HG02938 (cell line): ENCODE results near the gene FRK.
"Not testable (repeated sequence)": the region's sequence is repeated elsewhere in the genome, so short reads cannot be mapped to it uniquely, and the experiment has no call there.

Experiments used
- ATAC-seq: cut with Tn5 transposase; IDR thresholded peaks from one replicate; pipeline ENCODE4 v1.9.1; 2021; ENCODE audit warnings: mild to moderate bottlenecking, moderate library complexity; ENCODE audit not compliant: unreplicated experiment

Gene FRK

DNA sequence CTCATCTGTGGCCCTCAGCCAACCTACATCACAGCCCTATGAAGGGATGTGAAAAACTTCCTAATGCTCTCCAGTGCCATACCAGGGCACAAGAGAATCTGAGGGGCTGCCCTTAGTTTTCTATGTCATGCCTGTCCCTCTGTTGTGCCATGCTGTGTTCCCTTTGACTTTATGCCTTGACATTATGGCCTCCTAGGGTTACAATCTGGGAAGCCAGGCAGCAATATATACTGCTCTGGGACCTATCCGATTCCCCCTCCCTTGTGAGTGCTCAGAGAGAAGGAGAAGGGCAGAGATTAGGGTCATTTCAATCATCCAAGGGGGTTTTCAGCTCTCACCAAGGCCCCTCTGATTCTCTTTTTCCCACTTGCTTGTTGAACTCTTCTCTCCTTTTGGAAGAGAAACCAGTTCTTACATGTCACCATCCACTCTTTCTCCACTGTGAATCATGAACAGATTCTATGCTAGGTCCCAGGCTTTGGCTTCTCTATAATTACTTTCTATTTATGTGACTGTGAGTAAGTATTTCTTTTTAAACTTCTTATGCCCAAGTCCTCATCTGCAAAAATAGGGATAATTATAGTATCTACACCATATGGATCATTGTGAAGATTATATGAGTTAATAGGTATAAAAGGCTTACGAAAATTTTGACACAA lies 14.2 kb upstream of the FRK start:
- no peak for ATAC-seq

DNA sequence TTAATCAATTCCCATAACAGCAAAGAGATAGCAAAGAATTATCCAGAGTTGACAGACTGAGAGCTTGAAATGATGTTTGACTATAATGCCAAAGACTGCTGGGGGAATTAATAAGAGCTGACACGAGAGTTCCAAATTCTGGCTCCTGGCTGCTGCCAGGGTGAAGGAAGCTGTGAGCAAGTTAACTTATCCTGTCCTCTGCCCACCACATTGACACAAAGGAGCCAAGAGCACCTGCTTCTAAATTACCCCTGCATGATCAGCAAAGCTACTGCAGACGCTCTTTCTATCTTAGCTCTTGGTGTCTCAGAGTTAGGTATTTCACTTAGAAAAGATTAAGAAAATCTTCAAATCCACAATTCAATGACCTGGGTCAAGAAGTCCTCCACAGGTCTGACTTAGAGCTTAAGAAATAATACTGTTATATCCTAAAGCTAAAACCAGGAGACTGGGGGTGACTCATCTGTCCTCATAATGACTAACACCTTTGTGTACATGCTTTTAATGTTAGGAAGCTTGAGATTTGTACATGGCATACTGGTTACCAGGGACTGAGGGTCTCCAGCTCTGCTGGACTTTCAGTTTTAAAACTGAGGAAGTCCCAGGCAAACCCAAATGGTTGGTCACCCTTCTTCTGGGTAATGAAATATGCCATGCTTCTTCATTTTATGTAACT lies 13.2 kb upstream of the FRK start:
- no peak for ATAC-seq

DNA sequence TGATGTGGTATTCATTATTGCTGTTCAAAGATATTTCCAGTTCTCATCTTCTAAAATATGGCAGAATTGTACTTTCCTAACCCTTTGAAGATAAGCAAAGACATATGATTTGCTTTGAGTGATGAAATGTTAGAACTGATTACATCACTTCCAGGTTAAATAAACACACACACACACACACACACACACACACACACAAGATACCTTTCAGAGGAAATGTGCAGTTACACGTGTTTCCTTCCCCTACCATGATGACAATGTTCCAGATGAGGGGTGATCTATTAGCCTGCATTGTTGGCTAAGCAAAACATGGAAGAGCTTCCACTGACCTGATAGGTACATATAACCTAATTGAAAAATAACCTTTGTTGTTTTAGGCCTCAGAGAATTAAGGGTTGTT lies 11.7 kb upstream of the FRK start:
- ATAC-seq = no peak

DNA sequence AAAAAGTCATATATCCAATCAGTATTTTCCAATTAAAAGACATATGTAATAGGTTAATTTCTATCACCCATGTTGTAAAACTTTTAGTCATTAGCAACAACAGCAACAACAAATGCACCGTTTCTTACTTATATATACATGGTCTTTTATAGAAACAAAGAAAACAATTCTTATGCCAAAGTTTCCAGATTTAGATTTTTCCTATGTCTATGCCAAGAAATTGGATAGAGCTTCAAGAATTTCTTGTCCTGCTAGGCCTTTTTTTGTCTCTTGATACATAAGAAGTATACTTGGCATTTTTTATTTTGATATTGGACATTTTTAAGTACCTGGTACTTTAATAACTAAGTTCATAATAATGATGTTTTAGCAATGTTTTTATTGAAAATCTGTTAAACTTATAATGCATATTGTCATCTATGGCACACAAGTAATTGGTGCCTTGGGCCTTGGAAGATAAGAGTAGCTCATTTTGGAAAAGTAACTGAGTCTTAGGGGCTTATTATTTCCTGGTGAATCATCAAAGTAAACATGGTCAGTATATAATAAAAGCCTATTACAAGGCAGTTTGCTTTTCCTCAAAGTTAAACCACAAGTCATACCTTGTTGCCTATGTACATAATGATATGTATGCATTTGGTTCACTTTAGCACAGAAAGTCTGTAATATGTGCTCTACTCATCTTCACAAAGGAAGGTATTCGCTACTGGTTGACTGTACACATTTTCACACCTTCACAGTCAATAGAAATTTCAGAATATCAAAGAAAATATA lies 10.1 kb upstream of the FRK start:
- ATAC-seq = no peak

DNA sequence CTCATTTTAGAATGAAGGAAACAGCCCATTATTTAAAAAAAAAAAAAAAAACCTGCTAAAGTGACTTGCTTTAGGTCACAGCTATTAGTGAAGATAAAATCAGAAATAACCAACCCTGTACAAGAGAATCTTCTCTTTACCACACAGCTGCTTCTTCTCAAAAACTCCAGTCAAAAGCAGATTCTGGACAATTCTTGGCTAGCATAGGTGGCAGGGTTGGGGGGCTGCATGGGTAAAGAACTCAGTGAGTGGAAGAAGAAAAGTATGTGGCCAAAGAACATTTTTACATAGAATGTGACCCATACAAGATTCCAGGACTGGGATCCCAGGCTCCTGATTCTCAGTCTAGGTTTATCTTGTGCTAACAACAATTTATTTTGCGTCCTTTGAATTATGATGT lies 9.4 kb upstream of the FRK start:
- ATAC-seq = no peak

- ATAC-seq = no peak
Measured at GRCh38 chr6:116066789-116067188, 6.1 kb upstream of the FRK start.

DNA sequence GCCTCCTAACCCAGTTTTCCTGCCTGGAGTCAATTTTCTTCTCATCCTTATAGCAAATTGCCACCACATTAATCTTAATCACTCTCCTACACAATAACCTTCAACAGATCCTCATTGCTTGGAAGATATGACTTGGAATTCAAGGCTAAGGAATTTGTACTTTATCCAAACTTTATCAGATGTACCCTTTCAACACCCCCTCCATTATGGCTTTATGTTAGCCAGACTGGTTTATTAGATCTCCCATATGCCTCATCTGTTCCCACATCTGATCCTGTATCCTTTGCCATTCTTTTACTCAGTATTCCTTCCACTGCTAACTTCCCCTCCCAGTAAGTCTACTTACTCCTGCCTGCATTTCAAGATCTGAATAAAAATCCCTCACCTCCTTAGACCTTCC lies 4.0 kb upstream of the FRK start:
- ATAC-seq = no peak

- no peak for ATAC-seq
Measured at GRCh38 chr6:116062496-116062895, 1.8 kb upstream of the FRK start.

- ATAC-seq = peak; percentile 76
Measured at GRCh38 chr6:116059713-116060571, 749 bp downstream of the FRK start.

DNA sequence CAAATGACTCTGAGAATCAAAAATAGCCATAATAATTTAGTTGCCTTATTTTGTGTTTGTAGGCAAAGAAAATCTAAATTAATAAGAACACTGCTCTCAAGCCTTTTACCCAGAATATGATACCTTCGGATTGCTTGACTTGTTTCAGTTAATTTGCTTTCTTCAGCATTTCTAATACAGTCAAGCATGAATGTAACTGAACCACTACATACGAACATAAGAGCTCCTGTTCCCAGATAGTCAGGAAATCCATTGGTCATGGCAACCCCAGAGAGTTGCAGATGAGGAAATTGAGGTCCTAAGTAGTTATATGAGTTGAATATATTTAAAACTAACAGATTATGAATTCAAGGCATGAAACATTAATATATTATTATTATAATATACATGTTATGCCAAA lies 2.9 kb downstream of the FRK start:
- ATAC-seq = no peak

GRCh38 chr6:116055513-116055912 lies 5.2 kb downstream of the FRK start:
- ATAC-seq = no peak

GRCh38 chr6:116051244-116051643 lies 9.4 kb downstream of the FRK start:
- no peak for ATAC-seq

DNA sequence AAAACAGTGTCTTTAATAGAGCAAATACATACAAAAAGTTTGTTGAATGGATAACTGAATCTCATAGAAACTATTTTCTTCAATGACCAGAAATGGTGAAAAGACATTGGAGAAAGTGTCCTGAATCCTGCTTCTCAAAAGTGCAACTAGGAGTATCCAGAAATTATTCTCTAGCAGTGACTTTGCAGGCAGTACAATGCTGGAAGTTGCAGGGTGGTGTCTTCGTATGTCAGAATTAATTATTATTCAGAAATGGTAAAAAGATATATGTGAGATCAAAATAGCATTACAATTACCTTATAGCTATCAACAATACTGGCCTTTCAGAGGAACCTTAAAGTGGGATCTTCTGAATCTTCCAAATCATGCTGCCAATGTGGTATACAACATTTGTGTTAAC lies 10.0 kb downstream of the FRK start:
- no peak for ATAC-seq

DNA sequence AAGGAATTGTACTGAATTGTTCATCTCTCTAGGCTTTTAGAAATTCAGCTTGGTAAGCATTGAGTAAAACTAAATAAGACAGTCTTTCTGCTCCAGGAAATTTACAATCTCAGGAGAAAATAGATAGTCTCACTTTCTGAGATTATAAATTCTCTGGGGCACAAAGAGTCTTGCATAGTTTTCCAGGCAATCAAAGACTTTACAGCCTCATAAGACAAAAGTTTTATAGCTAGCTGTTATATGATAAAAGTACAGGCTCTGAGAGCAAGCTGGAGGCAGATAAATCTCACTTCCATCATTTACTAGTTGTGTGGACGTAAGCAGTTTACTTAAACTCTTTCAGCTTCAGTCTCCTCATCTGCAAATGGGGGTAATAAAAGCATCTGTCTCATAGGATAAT lies 11.4 kb downstream of the FRK start:
- no peak for ATAC-seq

DNA sequence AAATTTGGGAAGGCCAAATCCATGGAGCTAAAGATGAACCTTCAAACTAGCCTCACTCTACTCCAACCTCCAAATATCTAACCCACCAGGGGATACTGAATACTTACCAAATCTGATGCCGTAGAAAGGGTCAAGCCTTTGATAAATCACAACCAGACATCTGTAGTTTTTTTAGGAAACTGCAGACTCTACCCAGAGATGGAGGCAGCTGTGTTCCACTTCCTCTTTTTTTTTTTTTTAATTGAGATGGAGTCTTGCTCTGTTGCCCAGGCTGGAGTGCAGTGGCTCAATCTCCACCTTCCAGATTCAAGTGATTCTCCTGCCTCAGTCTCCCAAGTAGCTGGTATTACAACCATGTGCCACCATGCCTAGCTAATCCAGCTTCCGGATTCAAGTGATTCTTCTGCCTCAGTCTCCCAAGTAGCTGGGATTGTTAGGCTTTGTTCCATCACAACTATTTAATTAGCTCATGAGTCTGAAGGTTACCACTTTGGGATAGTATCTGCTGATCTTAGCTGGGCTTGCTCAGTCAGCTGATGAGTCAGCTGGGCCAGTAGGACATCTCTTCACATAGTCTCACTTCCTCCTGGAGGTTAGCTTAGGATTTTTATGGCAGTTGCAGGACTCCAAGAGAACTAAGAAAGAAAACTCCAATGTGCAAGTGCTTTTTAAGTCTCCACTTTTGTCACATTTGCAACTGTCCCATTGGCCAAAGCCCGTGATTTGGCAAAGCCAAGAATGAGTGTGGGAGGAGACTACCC lies 13.3 kb downstream of the FRK start:
- peak; percentile 85 for ATAC-seq

DNA sequence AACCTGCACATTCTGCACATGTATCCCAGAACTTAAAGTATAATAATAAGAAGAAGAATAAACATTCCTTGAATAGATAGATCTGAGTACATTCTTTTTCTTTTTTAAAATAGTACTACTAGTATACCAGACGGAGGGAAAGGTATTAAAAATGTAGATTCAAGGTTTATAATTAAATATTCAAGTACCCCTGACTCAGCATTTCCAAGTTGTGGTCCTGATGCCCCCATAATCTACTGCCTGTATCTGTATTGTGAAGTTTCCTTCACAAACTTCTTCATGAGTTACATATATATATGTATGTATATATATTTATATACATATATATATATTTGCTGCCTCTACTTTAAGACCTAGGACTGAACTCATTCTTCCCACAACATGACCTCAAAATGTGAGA lies 14.0 kb downstream of the FRK start:
- no peak for ATAC-seq

- not testable (repeated sequence) for ATAC-seq
Measured at GRCh38 chr6:116046272-116046671, 14.4 kb downstream of the FRK start.

DNA sequence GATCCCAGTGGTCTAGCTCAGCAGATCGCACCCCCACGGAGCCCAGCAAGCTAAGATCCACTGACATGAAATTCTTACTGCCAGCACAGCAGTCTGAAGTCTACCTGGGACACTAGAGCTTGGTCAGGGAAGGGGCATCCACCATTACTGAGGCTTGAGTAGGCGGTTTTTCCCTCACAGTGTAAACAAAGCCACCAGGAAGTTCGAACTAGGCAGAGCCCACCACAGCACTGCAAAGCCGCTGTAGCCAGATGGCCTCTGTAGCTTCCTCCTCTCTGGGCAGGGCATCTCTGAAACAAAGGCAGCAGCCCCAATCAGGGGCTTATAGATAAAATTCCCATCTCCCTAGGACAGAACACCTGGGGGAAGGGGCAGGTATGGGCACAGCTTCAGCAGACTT lies 18.8 kb downstream of the FRK start:
- no peak for ATAC-seq

- no peak for ATAC-seq
Measured at GRCh38 chr6:116040993-116041392, 19.7 kb downstream of the FRK start.

- no peak for ATAC-seq
Measured at GRCh38 chr6:116036885-116037284, 23.8 kb downstream of the FRK start.
